22Rv1 (cell line): Measurements from ENCODE around the gene AMZ1.

Source experiments
- CTCF ChIP-seq: fragments of 450-650 bp; IDR thresholded peaks from 2 replicates; pipeline ENCODE4 v1.5.1; 2017; ENCODE audit warnings: mild to moderate bottlenecking
- ZFX ChIP-seq: fragments of 450-650 bp; IDR thresholded peaks from 2 replicates; pipeline ENCODE4 v1.6.1; 2017; ENCODE audit warnings: antibody characterized with exemption, borderline replicate concordance

GRCh38 chr7:2735744-2736143 lies 47.7 kb downstream of the AMZ1 start:
- TF ChIP-seq CTCF (no peak), ZFX (no peak)
